Measurements from ENCODE around the gene SLC7A10.
"Not testable (repeated sequence)": the region's sequence is repeated elsewhere in the genome, so short reads cannot be mapped to it uniquely, and the experiment has no call there.

SLC7A10 gene

DNA sequence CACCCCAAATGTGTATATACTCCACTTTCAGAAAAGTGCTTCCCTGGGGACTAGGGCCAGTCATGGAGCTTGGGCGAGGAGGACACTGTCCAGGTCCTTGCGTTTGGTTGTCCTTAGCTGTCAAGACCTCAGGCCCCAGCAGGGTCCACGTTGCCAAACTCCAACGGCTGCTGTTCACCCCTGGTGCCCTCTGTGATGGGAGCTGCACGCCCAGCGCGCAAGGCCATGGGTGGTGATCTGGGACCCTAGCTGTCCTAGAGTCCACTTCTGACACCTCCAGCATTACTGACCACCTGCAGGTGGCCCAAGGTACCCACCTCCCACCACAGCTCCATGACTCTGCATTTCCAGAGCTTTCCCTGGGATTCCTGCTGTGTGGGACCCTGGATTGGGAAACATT is 27.5 kb downstream of the SLC7A10 start:
- DNase-seq: no peak

DNA sequence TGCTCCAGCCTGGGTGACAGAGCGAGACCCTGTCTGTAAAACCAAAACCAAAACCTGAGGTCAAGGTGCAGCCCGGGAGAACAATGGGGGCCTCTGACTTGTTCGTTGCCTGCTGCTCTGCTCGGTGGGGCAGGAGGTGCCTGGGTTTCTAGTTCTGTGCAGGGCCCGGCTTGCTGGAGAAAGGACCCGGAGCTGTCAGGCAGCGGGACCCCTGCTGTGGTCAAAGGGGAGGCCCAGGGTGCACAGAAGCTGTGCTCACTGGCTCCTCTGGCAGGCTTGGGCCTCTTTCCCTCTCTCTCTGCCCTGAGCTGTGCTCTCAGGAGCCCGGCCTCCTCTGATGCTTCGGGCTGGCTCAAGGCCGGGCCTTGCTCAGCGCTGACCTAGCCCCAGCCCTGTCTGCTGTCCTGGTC is 28.1 kb downstream of the SLC7A10 start:
- no peak for DNase-seq

GRCh38 chr19:33196446-33197193 is 29.0 kb downstream of the SLC7A10 start:
- no peak for DNase-seq

DNA sequence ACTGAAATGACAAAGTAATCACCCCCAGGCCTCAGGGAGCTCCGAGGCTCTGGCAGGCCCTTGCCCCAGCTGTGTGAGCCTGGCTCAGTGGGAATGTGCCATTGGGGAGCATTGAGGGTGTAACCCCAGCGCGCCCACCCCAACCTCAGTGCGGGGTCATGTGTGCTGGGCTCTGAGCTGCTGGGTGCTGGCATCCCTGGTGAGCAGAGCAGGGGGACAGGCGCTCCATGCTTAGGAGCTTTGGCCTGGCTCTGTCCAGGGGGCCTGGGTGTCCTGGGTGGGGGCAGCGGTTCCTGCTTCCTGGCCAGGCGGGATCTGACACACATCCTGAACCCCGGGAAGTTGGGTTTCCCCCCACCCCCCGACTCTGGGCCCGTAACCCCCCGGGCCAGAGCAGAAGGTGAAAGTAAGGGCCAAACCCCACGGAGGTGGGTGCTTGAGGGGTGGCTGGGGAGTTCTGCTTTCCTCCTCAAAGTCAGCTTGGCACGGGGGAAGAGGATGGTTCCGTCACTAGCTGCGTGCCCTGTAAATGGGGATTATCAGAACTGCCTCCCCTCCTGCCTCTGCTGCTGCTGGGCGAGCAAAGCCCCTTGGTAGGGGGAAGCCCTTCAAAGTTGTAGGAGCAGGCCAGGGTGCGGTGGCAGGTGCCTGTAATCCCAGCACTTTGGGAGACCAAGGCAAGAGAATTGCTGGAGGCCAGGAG is 29.9 kb downstream of the SLC7A10 start:
- no peak for DNase-seq

DNA sequence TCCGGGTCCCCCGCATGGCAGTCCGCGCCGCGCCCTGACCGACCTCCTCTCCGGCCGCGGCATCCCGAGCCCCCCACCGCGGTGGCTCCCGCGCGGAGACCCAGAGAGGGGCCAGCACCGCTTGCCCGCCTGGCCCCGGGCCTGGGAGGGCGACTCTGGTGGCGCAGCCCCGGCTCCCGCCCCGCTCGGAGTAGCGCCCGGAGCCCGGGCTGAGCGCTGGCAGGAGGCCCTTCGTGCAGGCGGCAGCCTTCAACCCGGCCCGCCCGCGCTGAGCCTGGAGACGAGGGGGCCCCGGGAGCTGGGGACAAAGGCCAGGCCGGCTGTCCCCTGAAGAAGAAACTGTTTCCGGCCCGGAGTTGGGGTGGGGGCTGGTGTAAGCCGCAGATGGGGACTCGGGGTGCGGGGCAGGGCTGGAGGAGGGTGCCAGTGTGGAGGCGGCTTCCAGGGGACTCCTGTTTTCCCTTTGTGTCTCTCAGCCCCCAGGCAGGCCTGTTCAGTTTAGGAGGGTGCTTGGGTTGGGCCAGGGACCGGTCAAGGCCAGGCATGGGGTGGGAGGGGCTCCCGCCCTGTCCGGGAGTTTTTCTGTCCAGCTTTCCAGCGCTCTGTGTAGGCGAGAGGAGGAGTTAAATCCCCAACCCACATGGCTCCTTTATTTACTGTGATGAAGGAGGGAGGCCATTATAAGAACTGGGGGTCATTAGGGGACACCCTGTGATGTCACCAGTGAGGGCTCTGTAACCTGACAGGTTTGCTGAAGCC is 30.6 kb downstream of the SLC7A10 start:
- DNase-seq: no peak

- DNase-seq: no peak
Measured at GRCh38 chr19:33194532-33194885, 31.1 kb downstream of the SLC7A10 start.

- peak; percentile 13 for DNase-seq
Measured at GRCh38 chr19:33193865-33194362, 31.7 kb downstream of the SLC7A10 start, which contains the start of gene LRP3. LRP3 (plus strand) TSS chr19:33194330; CDS start chr19:33194786, 456 bp downstream.

DNA sequence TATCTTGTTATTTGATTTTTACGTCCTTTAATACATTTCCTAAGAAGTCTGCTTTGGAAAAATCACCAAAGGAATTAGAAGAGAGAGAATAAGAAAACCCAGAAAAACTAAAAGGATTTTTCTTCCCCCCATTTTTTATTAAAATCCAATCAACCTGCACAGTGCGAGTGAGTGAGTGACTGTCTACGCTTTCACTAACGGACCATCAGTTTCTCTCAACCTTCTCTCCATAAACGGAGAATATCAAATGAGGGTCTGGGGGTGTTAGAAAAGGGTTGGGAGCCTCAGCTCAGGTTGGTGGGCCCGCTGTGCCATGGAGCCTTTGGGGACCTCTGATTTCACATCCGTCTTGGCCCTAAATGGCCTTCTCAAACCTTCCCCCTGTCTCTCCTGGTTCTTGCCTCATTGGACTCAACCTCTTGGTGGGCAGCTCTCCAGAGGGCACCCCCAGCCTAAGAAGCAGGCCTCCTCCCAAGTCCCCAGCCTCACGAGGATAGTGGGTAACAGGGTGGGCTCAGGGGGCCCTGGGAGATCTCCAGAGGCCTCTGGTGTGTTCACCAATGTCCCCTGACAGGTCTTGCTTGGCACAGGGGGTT is 32.3 kb downstream of the SLC7A10 start:
- DNase-seq: no peak

- no peak for DNase-seq
Measured at GRCh38 chr19:33192010-33192409, 33.6 kb downstream of the SLC7A10 start.

GRCh38 chr19:33191501-33191900 is 34.1 kb downstream of the SLC7A10 start:
- no peak for DNase-seq

- DNase-seq: not testable (repeated sequence)
Measured at GRCh38 chr19:33191092-33191491, 34.6 kb downstream of the SLC7A10 start.

DNA sequence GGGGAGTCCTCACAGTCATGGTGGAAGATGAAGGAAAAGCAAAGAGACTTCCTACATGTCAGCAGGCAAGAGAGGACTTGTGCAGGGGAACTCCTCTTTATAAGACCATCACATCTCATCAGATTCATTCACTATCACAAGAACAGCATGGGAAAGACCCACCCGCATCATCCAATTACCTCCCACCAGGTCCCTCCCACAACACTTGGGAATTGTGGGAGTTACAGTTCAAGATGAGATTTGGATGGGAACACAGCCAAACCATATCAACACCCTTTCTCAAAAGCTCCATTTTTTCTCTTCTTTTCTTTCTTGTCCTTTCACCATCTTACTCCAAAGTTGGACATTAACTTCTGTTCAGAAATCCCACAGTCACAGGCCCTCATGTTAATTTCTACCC is 36.2 kb downstream of the SLC7A10 start:
- no peak for DNase-seq

DNA sequence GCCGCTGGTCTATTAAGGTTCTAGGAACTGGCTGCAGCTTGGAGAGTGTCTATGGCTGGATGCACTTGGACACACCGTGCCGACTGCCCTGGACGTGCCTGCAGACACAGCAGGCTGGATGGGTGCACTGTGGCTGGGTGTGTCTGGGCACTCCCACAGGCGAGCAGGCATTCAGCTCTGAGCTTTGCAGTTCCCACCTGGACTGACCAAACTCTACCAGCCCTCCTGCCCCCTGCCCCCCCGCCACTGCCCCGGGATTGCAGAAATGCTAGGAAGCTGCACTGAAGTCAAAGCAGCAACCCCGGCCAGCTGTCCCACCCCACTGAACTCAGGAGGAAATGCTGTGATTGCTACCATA is 38.5 kb downstream of the SLC7A10 start:
- no peak for DNase-seq

DNA sequence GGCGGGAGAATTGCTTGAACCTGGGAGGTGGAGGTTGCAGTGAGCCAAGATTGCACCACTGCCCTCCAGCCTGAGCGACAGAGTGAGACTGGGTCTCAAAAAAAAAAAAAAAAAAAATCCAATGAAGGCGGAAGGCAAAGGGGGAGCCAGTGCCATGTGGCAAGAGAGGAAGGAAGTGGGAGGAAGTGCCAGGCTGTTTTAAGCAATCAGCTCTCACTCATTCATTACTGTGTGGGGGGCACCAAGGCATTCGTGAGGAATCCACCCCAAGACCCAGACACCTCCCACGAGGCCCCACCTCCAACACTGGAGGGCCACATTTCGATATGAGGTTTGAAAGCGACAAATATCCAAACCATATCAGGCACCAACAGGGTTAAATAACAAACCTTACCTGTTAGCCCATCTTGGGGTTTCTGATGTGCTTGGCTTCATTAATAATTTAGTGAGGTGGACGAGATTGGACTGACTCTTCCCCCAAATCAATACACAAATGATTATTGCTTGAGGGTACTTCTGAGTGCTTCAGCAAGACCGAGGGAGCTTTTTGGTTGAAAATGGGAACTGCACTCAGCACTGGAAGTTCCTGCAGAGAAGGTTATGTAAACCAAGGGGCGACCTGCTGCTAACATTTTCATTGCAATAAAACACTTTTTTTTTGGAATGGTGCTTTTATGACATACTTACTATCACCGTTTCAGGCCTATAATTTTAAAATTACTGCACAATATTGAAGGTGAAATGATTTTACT is 39.0 kb downstream of the SLC7A10 start:
- no peak for DNase-seq

GRCh38 chr19:33177417-33177979 is 48.2 kb downstream of the SLC7A10 start:
- DNase-seq: peak; percentile 77

DNA sequence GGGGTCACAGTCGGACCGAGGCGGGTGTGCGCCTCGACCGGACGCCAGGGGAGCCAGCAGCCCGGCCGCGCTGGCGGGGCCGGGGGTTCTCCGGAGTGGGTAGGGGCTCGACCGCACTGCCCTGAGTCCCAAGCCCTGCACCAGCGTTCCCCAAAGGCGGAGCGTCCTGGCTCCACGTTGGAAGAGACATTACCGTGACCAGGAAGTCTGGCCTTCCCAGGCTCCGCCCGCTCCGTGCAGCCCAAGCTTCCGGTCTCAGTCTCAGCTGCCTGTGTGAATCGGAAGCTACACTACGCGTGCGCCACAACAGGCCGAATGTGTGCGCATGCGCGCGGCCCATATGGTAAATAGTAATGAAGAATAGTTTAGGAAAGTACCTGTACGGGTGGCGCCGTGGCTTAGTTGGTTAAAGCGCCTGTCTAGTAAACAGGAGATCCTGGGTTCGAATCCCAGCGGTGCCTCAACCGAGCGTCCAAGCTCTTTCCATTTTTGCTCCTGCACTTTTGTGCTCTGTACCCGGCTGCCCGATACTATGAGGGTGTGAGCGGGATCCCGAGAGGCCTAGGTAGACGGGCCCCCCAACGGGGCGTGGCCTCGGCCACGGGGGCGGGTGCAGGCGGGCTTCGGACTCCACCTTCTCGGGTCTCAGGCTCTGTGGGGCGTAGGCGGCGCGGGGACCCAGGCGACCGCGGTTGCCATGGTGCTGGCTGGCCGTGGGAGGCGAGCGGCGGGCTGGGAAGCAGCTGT is 48.8 kb downstream of the SLC7A10 start:
- DNase-seq: peak; percentile 95

DNA sequence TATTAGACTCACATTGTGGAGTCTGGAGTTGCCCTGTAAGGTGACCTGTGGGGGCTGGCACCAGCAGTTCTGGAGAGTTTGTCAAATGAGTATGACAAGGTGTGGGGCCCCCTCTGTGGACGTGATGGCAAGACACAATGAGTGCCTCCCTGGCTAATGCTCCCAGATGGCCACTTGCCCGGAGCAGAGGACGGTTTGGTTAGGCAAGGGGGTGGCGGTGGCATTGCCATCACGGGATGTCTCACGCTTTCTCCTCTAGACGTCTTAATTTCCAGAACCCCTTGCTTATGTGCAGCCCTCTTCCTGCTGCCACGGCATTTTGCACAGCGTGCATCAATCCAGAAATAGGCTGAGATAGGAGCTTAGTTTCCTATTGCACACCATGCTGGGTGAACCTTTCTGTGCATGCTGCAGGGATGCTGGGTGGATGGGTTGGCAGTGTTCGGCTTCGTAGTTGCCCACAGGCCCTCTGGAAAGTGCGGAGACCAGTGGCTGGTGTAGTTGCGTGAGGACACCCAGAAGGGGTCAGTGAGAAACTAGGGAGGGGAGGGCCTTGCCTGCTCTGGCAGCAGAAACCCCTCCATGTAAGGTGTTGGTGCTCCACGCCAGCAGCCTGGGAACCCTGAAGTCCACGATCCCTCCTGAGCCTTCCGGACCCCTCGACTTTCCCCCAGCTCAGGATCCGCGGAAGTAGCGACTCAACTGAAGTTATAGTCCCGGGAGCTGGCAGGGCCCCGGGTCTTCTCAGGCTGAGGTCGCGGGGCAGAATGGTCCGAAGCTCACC is 49.6 kb downstream of the SLC7A10 start:
- no peak for DNase-seq

DNA sequence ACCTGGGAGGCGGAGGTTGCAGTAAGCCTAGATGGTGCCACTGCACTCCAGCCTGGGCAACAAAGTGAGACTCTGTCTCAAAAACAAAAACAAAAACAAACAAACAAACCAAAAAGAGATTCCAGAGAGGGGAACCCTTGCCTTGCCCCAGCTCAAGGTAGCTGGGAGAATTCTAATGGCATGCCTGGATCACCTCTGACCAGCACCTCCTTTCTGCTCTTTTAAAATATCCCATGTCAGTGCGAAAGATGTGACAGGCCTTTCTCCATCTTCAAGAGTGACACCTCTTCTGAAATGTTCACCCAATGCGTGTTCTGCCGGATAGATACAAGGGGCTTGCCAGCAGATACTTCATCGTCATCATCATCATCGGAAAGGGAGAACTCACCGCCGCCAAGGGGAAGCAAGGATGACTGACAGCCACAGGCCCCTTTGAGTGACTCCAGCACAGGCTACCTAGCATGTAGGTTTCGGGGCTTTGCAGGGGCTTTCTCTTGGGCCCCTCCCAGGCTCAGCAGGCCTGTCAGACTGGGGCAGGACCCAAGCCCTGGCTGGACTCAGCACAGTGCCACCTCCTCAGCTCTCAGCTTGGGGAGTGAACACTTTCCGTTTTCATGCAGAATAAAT is 50.4 kb downstream of the SLC7A10 start:
- DNase-seq: no peak

GRCh38 chr19:33174186-33174585 is 51.5 kb downstream of the SLC7A10 start:
- no peak for DNase-seq

DNA sequence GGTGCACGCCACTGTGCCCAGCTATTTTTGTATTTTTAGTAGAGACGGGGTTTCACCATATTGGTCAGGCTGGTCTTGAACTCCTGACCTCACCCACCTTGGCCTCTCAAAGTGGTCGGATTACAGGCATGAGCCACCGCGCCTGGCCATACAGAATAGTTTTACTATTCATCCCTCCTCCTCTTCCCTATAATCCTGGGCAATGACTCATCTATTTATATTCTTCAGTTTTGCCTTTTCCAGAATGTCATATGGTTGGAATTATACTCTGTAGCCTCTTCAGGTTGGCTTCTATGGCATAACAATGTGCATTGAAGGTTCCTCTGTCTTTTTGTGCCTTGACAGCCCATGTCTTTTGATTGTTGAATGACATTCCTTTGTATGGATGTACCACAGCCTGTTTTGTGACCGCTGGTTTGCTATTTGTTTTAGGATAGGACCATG is 53.7 kb downstream of the SLC7A10 start:
- DNase-seq: no peak
